Activated CD8-positive, alpha-beta memory T cell treated with anti-CD3 and anti-CD28 coated beads for 48 hours (primary cell): ENCODE results near the gene KLK6.
"Not testable (repeated sequence)": the region's sequence is repeated elsewhere in the genome, so short reads cannot be mapped to it uniquely, and the experiment has no call there.

ENCODE experiments used
- DNase-seq, 3 experiments: peaks; one replicate each; pipeline ENCODE4 v3.0.0-alpha.2; 2020; ENCODE audit warnings: low read depth in 2 of 3, low spot score in 2 of 3

The KLK6 gene

GRCh38 chr19:50994129-50994528 lies 24.7 kb upstream of the KLK6 start:
- DNase-seq: no peak

GRCh38 chr19:50992666-50993035 lies 23.3 kb upstream of the KLK6 start:
- DNase-seq: no peak

DNA sequence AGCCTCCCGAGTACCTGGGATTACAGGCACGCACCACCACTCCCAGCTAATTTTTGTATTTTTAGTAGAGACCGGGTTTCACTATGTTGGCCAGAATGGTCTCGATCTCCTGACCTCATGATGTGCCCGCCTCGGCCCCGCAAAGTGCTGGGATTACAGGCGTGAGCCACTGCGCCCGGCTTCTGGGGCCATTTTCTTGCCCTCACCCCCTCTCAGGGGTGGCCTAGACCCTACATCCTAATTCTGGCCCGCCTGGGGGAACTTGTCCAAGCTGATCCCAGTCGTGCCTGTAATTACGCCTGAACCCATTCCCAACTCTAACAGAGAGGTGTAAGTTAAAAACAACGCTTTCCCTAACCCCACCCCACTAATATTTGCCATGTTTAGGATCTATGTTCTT lies 15.0 kb upstream of the KLK6 start:
- not testable (repeated sequence) for DNase-seq

DNA sequence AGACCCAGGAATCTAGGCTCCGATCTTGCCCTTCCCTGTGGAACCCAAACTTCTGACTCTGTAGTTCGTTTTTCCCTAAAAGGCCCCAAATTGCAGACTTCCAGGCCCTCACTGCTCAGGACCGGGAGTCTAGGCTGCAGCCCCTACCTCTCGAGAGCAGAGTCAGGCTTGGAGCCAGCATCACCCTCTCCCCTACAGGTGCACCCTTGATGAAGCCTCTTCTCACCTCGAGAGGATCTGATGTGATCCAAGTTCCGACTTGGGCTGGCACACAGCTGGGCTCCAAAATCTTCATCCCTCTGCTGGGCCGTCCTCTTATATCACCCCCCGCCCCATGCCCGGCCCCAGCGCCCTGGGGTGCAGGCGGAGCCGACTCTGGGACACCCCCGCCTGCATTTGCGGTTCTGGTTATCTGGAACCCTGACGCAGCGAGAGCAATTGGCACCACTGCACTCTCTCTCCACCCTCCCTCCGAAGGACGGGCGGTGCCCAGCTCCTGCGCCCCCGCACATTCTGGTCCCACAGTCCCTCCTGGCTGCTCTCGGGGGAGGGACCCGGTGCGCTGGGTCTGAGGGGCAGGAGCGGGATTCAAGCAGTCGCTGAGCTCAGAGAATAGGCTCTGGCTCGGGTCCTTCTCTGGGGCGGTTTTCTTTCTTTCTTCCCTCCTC lies 14.4 kb upstream of the KLK6 start, which contains the start of gene KLK7:
Gene KLK7 (minus strand): TSS at position 293 of the 668 bp plus-strand sequence. CDS start 1,518 bp downstream, outside the sequence.
- no peak for DNase-seq

DNA sequence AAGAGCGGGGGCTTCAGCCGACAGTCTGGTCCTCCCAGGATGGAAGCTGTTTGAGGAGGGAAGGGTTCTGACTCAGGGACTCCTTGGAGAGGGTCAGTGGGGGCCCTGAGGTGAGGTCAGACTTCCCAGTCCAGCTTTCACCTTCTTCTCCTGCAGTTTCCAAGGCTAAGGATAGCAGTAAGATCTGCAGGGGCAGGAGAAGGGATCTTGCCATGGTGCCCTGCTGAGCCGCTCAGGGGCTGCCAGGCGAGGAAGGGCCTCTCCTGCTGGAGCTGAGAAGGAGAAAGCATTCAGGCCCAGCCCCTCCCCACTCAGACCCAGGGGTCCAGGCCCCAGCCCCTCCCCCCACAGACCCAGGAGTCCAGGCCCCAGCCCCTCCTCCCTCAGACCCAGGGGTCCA lies 12.8 kb upstream of the KLK6 start:
- DNase-seq: no peak

- no peak for DNase-seq
These were observed 12.3 kb upstream of the KLK6 start for GRCh38 chr19:50981587-50982146.

- DNase-seq: no peak
These were observed 10.8 kb upstream of the KLK6 start for GRCh38 chr19:50980208-50980607.

GRCh38 chr19:50979758-50980157 lies 10.4 kb upstream of the KLK6 start:
- no peak for DNase-seq

GRCh38 chr19:50978772-50979390 lies 9.5 kb upstream of the KLK6 start:
- DNase-seq: no peak

DNA sequence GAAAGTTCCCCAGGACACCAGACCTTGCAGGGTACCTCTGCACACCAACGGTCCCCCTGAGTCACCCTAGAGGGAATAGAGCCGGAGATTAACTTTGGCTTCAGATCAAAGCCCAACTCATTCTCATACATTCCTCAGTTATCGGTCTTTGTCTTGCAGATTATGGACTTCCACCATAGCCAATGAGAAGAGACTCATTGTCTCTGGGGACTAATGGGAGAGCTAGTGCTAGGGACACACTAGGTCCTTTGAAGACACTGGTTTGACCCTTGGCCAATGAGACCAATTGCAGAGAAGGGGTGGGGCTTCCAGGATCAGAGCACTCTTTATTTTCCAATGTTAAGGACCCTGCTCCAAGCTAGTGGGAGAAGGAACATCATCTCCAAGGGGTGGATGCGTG lies 8.2 kb upstream of the KLK6 start:
- DNase-seq: no peak

GRCh38 chr19:50975766-50976165 lies 6.4 kb upstream of the KLK6 start:
- no peak for DNase-seq

- DNase-seq: no peak
These were observed 5.5 kb upstream of the KLK6 start for GRCh38 chr19:50974702-50975556.

GRCh38 chr19:50972795-50973376 lies 3.5 kb upstream of the KLK6 start:
- no peak for DNase-seq

- DNase-seq: not testable (repeated sequence)
These were observed 419 bp upstream of the KLK6 start for GRCh38 chr19:50969810-50970209.

DNA sequence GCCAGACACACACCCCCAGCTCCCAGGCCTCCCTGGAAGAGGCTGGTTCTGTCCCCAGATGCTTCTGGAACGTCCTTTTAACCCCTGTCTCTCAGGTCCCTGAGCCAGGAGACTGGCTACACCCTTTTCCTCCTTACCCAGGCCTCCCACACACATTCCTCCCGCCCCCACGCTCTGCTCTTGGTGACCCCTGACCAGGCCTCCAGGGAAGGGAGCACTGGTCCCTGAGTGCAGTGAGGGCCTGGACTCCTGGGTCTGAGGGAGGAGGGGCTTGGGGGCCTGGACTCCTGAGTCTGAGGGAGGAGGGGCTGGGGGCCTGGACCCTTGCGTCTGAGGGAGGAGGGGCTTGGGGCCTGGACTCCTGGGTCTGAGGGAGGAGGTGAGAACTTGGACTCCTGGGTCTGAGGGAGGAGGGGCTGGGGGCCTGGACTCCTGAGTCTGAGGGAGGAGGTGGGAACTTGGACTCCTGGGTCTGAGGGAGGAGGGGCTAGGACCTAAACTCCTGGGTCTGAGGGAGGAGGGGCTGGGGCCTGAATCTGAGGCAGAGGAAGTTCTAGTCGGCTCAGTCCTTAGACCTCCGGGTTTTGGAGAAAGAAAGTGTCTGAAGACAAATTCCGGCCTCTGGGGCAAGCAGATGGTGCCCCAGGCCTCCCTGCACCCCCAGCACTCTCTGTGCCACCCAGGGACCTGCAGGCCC lies 527 bp downstream of the KLK6 start:
- DNase-seq: no peak

DNA sequence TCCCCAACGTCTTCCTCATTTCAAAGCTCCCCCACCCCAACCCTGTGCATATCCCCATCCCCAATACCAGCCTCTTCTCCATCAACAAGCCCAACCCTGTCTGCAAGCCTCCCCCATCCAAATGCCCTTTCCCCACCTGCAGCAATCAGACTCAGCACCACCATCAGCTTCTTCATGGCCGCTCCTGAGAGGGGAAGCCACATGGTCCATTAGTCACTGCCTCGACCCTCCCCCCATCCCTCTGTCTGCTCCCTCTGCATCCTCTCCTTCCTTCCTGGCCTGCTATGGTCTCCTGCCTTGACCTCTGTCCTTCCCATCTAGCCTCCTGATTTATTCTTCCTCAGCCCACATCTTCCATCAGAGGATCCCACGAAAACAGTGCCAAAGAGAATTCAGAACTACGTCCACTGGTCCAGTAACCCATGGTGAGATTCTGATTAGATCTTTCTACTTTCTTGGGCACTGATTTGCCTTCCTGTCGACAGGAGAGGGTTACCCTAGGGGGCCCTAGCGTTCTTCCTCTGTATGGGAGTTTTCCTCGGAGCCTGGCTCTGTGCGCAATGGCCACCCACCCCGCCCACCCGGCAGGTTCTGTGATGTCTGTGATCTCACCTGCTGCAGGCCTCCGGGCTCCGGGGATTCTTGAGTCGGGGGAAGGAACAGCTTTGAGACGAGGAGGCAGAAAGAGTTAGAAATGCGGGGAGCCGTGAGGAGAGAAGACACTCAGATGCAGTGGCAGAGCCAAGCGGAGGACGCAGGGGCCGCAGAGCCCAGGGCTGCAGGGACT lies 1.3 kb downstream of the KLK6 start:
- no peak for DNase-seq

DNA sequence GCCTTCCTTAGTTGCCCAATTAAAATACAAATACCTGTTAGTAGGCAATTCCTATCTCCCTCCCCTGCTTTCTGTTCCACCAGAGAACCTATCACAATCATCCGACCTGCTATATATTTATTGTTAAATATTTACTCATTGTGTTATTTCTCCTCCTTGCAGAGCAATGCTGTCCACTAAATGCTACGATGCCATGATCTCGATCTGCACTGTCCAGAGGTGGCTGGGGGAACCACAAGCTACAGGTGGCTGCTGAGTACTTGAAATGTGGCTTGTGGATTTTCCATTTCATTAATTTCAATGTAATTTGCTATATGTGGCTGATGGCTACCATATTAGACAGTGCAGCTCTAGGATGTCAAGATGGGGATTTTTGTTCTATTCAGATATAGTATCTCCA lies 5.1 kb downstream of the KLK6 start:
- no peak for DNase-seq

DNA sequence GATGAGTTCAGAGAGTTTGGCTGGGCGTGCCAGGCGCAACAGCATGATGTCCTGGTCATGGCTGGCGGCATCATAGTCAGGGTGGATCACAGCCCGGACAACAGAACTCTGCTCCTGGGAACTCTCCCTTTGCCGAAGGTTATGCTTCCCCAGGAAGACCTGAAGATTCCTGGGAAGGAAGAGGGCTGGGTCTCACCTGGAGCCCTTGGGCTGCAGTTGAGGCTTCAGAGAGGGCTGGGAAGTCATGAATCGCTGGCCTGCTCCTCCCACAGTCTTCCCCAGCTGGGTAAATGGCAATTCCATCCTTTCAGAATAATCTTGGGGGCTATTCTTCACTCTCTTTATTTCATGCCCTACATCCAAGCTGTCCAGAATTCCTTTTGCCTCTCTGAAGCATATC lies 6.0 kb downstream of the KLK6 start:
- no peak for DNase-seq

- DNase-seq: no peak
These were observed 7.1 kb downstream of the KLK6 start for GRCh38 chr19:50962245-50962644.
